ENCODE data around the gene ACAD10.
A peak's percentile ranks its signal among the peaks of the same experiment; 100 is the strongest.
"Not testable (repeated sequence)": the region's sequence is repeated elsewhere in the genome, so short reads cannot be mapped to it uniquely, and the experiment has no call there.

Gene ACAD10

GRCh38 chr12:111687952-111688351 lies 2.1 kb downstream of the ACAD10 start:
- no peak for DNase-seq

GRCh38 chr12:111691262-111691661 lies 5.4 kb downstream of the ACAD10 start:
- no peak for DNase-seq

GRCh38 chr12:111692575-111693210 lies 6.8 kb downstream of the ACAD10 start:
- no peak for DNase-seq

- DNase-seq, result no peak
Observed at GRCh38 chr12:111693818-111694217, 8.0 kb downstream of the ACAD10 start.

- no peak for DNase-seq
Observed at GRCh38 chr12:111699962-111700361, 14.1 kb downstream of the ACAD10 start.

- DNase-seq, result no peak
Observed at GRCh38 chr12:111705672-111706071, 19.8 kb downstream of the ACAD10 start.

GRCh38 chr12:111706145-111706544 lies 20.3 kb downstream of the ACAD10 start:
- DNase-seq, result no peak

- no peak for DNase-seq
Observed at GRCh38 chr12:111715279-111715678, 29.4 kb downstream of the ACAD10 start.

GRCh38 chr12:111719316-111719715 lies 33.5 kb downstream of the ACAD10 start:
- DNase-seq, result not testable (repeated sequence)

GRCh38 chr12:111720457-111720856 lies 34.6 kb downstream of the ACAD10 start:
- DNase-seq, result no peak

GRCh38 chr12:111723646-111724360 lies 38.0 kb downstream of the ACAD10 start:
- DNase-seq, result not testable (repeated sequence)

- no peak for DNase-seq
Observed at GRCh38 chr12:111728795-111729194, 42.9 kb downstream of the ACAD10 start.

- no peak for DNase-seq
Observed at GRCh38 chr12:111730420-111730819, 44.6 kb downstream of the ACAD10 start.

GRCh38 chr12:111732786-111733185 lies 46.9 kb downstream of the ACAD10 start:
- DNase-seq, result no peak

- no peak for DNase-seq
Observed at GRCh38 chr12:111733340-111733915, 47.6 kb downstream of the ACAD10 start.

GRCh38 chr12:111739524-111739923 lies 53.7 kb downstream of the ACAD10 start:
- DNase-seq, result not testable (repeated sequence)

GRCh38 chr12:111741235-111741812 lies 55.5 kb downstream of the ACAD10 start:
- no peak for DNase-seq

- no peak for DNase-seq
Observed at GRCh38 chr12:111745211-111745610, 59.4 kb downstream of the ACAD10 start.

- no peak for DNase-seq
Observed at GRCh38 chr12:111747333-111747732, 61.5 kb downstream of the ACAD10 start.

- no peak for DNase-seq
Observed at GRCh38 chr12:111748151-111748672, 62.4 kb downstream of the ACAD10 start.

- no peak for DNase-seq
Observed at GRCh38 chr12:111748867-111749266, 63.0 kb downstream of the ACAD10 start.

- no peak for DNase-seq
Observed at GRCh38 chr12:111749391-111749790, 63.5 kb downstream of the ACAD10 start.

- DNase-seq, result peak in 1 of 2 donors; percentile 17
Observed at GRCh38 chr12:111753144-111753881, 67.5 kb downstream of the ACAD10 start.

Measured in stimulated activated CD4-positive, alpha-beta T cell treated with anti-CD3 and anti-CD28 coated beads, Interleukin-2, amount 100 ng/mL, for 24 hours (primary cell).